GM23338 (cell line): ENCODE measurements around the gene KLHL22.

ENCODE experiments used
- CREB1 ChIP-seq: fragments of 250-450 bp; sonication (Bioruptor Pico); IDR thresholded peaks from 2 replicates; pipeline ENCODE4 v1.5.0; 2020; ENCODE audit warnings: low read depth, mild to moderate bottlenecking, moderate library complexity
- CTCF ChIP-seq, 2 experiments: fragments of 200-600 bp in 1 of 2; sonication (generic) in 1 of 2; conservative IDR thresholded peaks; 2 replicates each; pipeline versions ENCODE4 v1.5.1 to v1.6.1; 2016 to 2017; ENCODE audit warnings: antibody characterized with exemption in 2 of 2, low read depth in 2 of 2, mild to moderate bottlenecking in 2 of 2, moderate library complexity in 1 of 2
- ETS1 ChIP-seq: IDR thresholded peaks from 2 replicates; pipeline ENCODE4 v1.6.1; 2016; ENCODE audit warnings: antibody characterized with exemption
- EZH2 ChIP-seq: fragments of 200-600 bp; sonication (generic); IDR thresholded peaks from one replicate; pipeline ENCODE4 v1.8.0; 2017; ENCODE audit warnings: antibody characterized with exemption, mild to moderate bottlenecking, low read depth; ENCODE audit not compliant: unreplicated experiment
- EZH2phosphoT487 ChIP-seq: fragments of 200-600 bp; sonication (generic); IDR thresholded peaks from one replicate; pipeline ENCODE4 v1.8.1; 2018; ENCODE audit warnings: antibody characterized with exemption; ENCODE audit not compliant: unreplicated experiment
- JUNB ChIP-seq: IDR thresholded peaks from one replicate; pipeline ENCODE4 v1.6.1; 2016; ENCODE audit warnings: antibody characterized with exemption; ENCODE audit not compliant: unreplicated experiment
- NANOG ChIP-seq: IDR thresholded peaks from 2 replicates; pipeline ENCODE4 v1.6.1; 2016; ENCODE audit warnings: antibody characterized with exemption, borderline replicate concordance
- POLR2AphosphoS5 ChIP-seq: IDR thresholded peaks from 2 replicates; pipeline ENCODE4 v1.6.1; 2016; ENCODE audit warnings: antibody characterized with exemption, low read depth
- REST ChIP-seq: IDR thresholded peaks from one replicate; pipeline ENCODE4 v1.6.1; 2018; ENCODE audit warnings: antibody characterized with exemption; ENCODE audit not compliant: unreplicated experiment
- STAT1 ChIP-seq: IDR thresholded peaks from one replicate; pipeline ENCODE4 v1.6.1; 2016; ENCODE audit warnings: antibody characterized with exemption; ENCODE audit not compliant: unreplicated experiment
- ZNF114 ChIP-seq: fragments of 250-450 bp; sonication (Bioruptor Pico); IDR thresholded peaks from 2 replicates; pipeline ENCODE4 v1.5.0; 2020; ENCODE audit warnings: mild to moderate bottlenecking, moderate library complexity
- ZNF331 ChIP-seq: fragments of 250-450 bp; sonication (Bioruptor Pico); IDR thresholded peaks from 2 replicates; pipeline ENCODE4 v1.5.0; 2020; ENCODE audit warnings: low read depth, mild to moderate bottlenecking, moderate library complexity
- TF ChIP-seq, protein P1 (sequence below): fragments of 250-450 bp; sonication (Bioruptor Pico); IDR thresholded peaks from 2 replicates; pipeline ENCODE4 v1.5.0; 2020; ENCODE audit warnings: mild to moderate bottlenecking, moderate library complexity

- TF ChIP-seq POLR2AphosphoS5 (no peak), NANOG (no peak), CTCF (conservative IDR thresholded peaks at IDR 0.05; ENCODE audit: low read depth in 2 of 2) (no peak), EZH2phosphoT487 (no peak), ETS1 (no peak), EZH2 (no peak), REST (no peak), JUNB (no peak), ZNF114 (CRISPR knock-in tag) (no peak), CREB1 (CRISPR knock-in tag) (no peak), ZNF331 (CRISPR knock-in tag) (no peak), STAT1 (no peak)
- TF ChIP-seq, protein P1, sequence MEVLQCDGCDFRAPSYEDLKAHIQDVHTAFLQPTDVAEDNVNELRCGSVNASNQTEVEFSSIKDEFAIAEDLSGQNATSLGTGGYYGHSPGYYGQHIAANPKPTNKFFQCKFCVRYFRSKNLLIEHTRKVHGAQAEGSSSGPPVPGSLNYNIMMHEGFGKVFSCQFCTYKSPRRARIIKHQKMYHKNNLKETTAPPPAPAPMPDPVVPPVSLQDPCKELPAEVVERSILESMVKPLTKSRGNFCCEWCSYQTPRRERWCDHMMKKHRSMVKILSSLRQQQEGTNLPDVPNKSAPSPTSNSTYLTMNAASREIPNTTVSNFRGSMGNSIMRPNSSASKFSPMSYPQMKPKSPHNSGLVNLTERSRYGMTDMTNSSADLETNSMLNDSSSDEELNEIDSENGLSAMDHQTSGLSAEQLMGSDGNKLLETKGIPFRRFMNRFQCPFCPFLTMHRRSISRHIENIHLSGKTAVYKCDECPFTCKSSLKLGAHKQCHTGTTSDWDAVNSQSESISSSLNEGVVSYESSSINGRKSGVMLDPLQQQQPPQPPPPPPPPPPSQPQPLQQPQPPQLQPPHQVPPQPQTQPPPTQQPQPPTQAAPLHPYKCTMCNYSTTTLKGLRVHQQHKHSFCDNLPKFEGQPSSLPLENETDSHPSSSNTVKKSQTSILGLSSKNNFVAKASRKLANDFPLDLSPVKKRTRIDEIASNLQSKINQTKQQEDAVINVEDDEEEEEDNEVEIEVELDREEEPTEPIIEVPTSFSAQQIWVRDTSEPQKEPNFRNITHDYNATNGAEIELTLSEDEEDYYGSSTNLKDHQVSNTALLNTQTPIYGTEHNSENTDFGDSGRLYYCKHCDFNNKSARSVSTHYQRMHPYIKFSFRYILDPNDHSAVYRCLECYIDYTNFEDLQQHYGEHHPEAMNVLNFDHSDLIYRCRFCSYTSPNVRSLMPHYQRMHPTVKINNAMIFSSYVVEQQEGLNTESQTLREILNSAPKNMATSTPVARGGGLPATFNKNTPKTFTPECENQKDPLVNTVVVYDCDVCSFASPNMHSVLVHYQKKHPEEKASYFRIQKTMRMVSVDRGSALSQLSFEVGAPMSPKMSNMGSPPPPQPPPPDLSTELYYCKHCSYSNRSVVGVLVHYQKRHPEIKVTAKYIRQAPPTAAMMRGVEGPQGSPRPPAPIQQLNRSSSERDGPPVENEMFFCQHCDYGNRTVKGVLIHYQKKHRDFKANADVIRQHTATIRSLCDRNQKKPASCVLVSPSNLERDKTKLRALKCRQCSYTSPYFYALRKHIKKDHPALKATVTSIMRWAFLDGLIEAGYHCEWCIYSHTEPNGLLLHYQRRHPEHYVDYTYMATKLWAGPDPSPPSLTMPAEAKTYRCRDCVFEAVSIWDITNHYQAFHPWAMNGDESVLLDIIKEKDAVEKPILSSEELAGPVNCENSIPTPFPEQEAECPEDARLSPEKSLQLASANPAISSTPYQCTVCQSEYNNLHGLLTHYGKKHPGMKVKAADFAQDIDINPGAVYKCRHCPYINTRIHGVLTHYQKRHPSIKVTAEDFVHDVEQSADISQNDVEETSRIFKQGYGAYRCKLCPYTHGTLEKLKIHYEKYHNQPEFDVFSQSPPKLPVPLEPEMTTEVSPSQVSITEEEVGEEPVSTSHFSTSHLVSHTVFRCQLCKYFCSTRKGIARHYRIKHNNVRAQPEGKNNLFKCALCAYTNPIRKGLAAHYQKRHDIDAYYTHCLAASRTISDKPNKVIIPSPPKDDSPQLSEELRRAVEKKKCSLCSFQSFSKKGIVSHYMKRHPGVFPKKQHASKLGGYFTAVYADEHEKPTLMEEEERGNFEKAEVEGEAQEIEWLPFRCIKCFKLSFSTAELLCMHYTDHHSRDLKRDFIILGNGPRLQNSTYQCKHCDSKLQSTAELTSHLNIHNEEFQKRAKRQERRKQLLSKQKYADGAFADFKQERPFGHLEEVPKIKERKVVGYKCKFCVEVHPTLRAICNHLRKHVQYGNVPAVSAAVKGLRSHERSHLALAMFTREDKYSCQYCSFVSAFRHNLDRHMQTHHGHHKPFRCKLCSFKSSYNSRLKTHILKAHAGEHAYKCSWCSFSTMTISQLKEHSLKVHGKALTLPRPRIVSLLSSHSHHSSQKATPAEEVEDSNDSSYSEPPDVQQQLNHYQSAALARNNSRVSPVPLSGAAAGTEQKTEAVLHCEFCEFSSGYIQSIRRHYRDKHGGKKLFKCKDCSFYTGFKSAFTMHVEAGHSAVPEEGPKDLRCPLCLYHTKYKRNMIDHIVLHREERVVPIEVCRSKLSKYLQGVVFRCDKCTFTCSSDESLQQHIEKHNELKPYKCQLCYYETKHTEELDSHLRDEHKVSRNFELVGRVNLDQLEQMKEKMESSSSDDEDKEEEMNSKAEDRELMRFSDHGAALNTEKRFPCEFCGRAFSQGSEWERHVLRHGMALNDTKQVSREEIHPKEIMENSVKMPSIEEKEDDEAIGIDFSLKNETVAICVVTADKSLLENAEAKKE (CRISPR knock-in tag), result no peak
Observed at GRCh38 chr22:20438427-20438677, 57.2 kb downstream of the KLHL22 start.
